Peyer's patch (tissue), 4 donors: Measurements from ENCODE around the gene NIP7.
A peak's percentile ranks its signal among the peaks of the same experiment; 100 is the strongest.

Source experiments
- CTCF ChIP-seq, 6 experiments: fragments of 450-650 bp in 4 of 6; fragments of 200-600 bp in 2 of 6; sonication (generic) in 1 of 6; IDR thresholded peaks; one replicate each; pipeline ENCODE4 v1.5.1; 2017 to 2019; ENCODE audit warnings: antibody characterized with exemption in 6 of 6, mild to moderate bottlenecking in 3 of 6, moderate library complexity in 1 of 6
- POLR2A ChIP-seq, 2 donors: fragments of 450-650 bp; IDR thresholded peaks; one replicate each; pipeline ENCODE4 v1.5.1; 2017; ENCODE audit warnings: antibody characterized with exemption in 2 of 2, mild to moderate bottlenecking in 2 of 2, moderate library complexity in 2 of 2

DNA sequence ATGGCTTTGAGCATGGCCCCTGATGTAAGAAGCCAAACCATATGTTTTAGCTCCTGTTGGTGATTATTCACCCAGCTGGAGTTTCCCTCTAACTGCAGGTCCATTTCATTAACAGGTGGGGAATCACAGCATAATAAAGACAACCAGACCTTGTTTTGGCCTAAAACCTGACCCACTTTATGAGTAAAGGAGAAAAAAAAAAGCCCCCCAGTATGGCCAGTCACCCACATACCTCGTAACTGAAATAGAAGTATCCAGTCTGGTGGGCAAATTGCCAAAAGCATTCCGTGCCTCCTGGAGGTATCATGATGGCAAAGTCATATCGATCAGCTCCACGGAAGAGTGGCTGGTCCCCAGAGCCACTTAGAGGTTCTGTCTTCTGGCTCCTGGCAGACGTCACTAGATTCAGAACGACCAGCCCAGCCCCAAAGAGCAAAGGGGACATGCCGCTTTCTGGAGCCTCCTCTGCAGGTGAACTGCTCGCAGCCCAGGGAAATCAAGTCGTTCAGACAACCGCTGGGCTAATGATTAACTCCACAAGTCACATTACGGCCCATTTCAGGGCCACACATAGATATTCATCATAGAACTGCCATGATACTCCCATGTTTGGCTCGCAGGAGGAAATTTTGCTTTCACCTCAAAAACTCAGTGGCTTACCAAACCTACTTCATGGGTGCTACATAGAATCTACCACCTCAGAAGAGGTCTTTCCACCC, 11.9 kb downstream of the NIP7 start, which contains the start of gene TMED6:
- TF ChIP-seq CTCF (IDR thresholded peaks at IDR 0.05) (no peak), POLR2A (IDR thresholded peaks at IDR 0.05) (peak in 1 of 2 donors; percentile 11)
